Stimulated activated CD8-positive, alpha-beta memory T cell treated with anti-CD3 and anti-CD28 coated beads, Interleukin-4, amount 100 ng/mL, for 4 hours (primary cell): Measurements from ENCODE around the gene SASH3.
"Not testable (repeated sequence)": the region's sequence is repeated elsewhere in the genome, so short reads cannot be mapped to it uniquely, and the experiment has no call there.

Experiments
- DNase-seq, 2 donors: peaks; one replicate each; pipeline ENCODE4 v3.0.0-alpha.2; 2020; ENCODE audit warnings: low read depth in 2 of 2, low spot score in 1 of 2

Gene SASH3

GRCh38 chrX:129779747-129780146 is at the start of gene SASH3:
TSS of gene SASH3 (plus strand) at chrX:129779949. CDS start at chrX:129780098, 149 bp downstream.
- no peak for DNase-seq

GRCh38 chrX:129731228-129731627 is 48.5 kb upstream of the SASH3 start:
- no peak for DNase-seq

- DNase-seq: no peak
These were observed 46.9 kb upstream of the SASH3 start for GRCh38 chrX:129732857-129733256.

DNA sequence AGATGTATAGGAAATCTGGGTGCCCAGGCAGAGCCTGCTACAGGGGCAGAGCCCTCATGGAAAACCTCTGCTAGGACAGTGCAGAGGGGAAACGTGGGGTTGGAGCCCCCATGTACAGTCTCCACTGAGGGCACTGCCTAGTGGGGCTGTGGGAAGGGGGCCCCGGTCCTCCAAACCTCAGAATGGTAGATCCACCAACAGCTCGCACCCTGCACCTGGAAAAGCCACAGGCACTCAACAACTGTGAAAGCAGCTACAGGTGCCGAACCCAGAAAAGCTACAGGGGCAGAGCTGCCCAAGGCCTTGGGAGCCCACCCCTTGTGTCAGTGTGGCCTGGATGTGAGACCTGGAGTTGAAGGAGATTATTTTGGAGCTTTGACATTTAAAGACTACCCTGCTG is 46.4 kb upstream of the SASH3 start:
- DNase-seq: no peak

DNA sequence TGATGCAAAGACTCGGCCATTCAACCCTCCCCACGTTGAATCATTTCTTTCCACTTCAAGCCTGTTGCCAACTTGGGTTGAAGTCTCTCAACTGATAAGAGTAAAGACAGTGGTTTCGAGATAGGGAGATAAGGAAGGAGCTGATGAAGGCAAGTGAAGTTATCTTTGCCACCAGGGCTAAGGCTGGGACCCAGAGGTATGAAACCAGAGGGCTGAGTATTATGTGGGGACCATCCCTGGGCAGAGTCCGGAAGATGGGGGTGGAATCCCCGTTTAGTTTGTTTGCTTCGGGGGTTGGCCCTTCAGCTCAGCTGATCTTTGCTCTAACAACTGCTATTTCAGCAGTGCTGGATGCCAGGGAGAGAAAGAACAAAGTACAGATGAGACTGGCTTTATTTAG is 43.3 kb upstream of the SASH3 start:
- DNase-seq: no peak

DNA sequence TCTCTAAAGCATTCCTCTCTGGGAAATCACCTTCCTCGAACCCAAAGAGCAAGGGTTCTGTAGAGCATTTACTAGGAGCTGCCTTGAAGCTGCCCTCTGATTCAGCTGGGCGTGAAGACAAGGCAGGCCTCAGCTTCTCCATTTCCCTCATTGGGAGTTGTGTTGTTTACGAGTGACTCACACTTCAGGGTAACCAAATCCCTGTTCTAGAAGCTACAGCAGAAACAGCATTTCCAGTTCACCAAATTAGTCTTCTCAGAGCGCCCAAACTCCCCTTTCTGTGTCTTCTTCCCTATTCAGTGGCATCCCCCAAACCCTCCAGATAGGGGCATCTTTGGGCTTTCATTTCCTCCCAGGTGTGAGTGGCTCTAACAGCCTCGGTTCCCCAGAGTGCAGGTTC is 41.8 kb upstream of the SASH3 start:
- DNase-seq: no peak

DNA sequence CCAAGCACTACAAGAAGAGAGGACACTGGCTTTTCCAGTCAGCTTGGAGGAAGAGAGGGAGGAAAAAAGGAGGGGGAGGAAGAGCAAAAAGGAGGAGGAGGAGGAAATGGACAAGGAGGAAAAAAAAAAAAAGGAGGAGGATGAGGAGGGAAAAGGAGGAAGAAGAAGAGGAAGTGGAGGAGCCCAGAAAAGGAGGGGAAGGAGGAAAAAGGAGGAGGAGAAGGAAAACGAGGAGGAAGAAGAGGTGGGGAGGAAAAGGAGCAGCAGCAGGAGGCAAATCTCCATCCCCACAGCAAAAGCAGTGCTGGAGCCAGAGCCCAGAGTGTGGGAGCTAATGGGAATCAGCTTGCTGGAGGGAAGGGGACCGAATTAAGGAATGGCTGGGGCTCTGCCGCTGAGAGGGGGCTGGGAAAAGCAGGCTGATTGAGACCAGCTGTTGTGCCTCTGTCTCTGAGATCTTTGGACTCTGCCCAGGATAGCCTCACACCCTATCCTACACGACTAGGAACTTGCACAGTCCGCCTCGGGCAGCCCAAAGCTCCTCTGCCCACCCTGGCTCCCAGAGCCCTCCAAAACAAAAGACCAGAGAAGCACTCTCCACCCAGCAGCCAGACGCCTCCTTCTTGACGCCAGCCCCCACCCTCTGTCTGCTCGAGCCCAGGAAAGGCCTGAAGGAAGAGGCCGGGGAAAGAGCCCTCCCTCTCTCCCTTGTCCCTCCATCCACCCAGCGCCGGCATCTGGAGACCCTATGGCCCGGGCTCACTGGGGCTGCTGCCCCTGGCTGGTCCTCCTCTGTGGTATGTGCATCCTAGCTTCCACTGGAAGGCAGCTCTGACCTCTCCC is 41.1 kb upstream of the SASH3 start, which contains the start of gene XPNPEP2:
XPNPEP2 (plus strand) TSS at position 514 of the 843 bp plus-strand sequence; CDS start at position 749, 235 bp downstream.
- no peak for DNase-seq

- DNase-seq: no peak
These were observed 40.2 kb upstream of the SASH3 start for GRCh38 chrX:129739578-129739977.

DNA sequence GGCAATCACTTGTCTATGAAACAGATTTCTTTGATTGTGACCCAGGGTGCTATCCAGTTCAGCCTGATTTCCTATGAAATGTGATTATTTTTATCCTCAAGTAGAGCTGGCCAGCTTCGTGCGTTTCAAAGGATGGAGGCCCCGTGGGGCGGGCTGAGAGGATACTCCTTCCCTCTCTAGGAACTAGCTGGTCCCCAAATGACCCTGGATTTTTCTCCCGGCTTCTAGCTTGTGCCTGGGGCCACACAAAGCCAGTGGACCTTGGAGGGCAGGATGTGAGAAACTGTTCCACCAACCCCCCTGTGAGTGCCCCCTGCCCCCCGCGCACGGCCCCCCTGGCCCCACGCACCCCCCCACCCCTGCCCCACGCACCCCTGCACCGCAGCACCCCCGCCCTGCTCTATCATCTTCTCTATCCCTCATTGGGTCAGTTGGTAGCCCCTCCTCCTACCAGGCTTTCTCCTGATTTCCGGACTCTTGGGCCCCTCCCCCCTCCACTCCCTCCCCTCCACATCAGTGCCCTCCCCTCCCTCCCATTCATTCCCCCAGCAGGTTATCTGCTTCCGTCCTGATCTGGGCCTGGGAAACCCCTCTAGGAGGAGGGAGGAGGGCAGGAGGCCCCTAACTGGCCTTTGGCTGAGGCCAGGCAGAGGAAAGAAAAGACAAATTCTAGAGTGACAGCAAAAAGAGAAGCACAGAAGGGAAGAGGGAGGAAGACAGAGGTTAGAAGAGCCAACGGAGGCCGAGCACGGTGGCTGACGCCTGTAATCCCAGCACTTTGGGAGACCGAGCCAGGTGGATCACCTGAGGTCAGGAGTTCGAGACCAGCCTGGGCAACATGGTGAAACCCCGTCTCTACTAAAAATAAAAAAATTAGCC is 37.6 kb upstream of the SASH3 start:
- DNase-seq: no peak

GRCh38 chrX:129742759-129743152 is 37.0 kb upstream of the SASH3 start:
- not testable (repeated sequence) for DNase-seq

- DNase-seq: no peak
These were observed 35.9 kb upstream of the SASH3 start for GRCh38 chrX:129743821-129744220.

DNA sequence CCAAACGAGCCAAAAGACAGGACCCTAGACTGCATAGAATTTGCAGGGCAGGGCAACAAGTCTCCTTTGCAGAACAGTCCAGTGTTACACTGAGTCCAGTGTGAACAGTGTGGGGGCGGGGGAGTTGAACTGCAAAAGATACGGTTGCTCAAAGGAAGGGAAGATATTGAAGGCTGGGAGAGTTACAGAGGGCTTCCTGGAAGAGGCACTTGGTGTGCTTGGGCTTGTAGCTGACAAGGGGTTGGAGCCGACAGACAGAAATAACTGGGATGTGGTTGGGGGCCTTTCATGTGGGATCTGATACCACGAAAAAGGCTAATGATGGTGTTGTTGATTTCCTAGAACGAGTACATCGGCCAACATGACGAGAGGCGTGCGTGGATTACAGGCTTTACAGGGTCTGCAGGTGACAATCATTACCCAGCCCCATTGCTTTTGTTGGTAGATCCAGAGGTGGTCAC is 34.9 kb upstream of the SASH3 start:
- no peak for DNase-seq

DNA sequence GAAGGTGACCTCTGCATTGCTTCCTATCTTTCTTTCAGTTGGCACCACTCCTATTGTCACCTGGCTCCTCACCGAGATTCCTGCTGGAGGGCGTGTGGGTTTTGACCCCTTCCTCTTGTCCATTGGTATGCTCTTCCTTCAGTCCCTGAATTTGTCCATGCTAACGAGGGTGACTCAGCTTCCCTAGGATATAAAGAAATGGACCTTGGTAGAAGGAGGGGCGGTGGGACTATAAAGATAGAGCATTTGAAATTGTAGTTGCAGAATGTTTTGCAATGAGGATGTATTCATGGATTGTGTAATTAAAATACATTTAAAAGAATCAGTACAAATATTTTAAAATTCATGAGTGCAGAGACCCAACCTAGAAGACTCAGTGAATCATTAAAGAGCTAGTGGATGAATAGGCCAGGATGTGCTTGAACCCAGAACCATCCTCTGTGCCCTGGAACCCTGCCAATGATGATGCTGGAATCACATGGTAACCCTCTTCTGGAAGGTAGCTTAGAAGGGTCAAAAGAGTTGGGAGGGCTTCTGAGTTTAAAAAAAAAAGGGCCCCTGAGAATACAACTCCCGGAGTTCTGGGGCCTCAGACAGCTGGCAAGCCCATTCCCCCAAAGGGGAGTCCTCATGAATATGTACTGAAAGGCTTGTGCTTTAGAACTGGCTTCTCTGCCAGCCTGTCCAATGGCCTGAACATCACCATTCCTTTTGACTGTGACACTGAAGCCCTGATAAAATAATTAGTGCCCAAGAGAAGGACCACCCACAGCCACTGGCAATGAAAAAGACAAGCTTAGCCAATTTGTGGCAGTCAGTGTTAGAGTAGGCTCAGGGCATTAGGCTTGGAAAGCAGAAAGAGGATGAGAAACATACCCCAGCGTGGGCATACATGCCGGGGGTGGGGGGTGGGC is 32.9 kb upstream of the SASH3 start:
- no peak for DNase-seq

- no peak for DNase-seq
These were observed 32.2 kb upstream of the SASH3 start for GRCh38 chrX:129747533-129747932.

DNA sequence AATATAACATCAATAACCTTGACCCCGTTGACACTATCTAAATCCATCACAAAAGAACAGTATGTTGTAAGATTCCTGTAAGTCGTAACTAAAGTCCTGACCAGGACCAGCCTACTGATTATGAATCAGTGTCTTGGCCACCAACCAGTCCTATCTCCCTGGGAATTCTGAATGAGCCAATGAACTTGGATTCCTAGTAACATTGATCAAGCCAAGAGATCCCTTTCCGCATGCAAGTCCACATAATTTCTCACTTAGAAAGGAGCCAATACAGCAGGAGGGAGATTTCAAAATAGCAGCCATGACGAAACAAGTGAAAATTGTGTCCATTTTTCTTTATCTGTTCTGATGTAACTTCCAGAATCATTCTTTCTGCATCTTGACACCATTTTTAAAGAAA is 31.4 kb upstream of the SASH3 start:
- DNase-seq: no peak

DNA sequence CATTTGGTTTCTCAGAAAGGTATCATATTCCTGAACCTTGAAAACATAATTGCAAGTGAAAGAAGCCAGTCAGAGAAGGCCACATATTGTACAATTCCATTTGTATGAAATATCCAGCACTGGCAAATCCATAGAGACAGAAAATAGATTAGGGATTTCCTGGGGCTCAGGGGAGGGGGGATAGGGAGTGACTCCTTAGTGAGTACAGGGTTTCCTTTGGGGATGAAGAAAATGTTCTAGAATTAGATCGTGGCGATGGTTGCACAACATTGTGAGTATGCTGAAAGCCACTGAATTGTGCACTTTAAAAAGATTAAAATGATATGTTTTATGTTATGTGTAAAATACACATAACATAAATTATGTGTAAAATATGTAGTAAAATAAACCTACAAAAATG is 30.7 kb upstream of the SASH3 start:
- no peak for DNase-seq

GRCh38 chrX:129750971-129751370 is 28.8 kb upstream of the SASH3 start:
- no peak for DNase-seq

GRCh38 chrX:129754056-129755024 is 25.4 kb upstream of the SASH3 start:
- DNase-seq: no peak

DNA sequence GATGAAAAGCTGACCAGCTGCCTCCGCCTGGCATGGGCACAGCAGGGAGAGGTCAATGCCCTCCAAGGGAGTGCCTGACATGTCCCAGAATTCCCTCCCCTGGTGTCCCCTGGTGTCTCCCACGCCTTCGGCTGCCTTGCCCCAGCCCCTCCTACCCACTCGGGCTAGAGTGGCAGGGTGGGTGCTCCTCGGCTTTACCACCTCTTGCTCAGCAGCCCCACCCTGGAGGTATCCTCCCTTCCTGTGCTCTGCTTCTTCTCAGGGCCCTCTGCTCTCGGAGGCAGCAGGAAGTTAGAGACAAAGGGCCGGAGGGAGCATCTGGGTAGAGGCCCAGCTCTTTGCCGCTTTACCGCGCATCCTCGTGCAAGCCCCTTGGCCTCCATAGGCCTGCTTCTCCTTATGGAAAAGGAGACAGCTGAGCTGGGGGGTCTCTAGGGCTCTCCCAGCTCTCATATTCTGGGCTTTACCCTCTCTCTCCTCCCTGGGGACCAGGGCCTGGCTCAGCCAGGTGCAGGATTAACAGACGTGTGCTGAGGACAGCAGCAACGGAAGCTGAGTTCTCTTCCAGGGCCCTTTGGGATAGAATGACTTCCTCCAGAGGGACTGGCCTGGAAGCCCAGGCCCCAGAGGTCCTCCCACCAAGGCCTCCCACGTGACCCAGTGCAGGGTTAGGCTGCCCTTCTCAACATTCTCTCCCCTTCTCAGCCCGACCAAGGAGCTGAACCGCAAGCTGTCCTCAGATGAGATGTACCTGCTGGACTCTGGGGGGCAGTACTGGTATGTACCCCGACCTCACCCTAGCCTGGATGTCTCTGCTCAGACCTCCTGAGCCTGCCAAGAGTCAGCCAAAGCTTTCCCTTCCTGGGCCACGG is 23.7 kb upstream of the SASH3 start:
- DNase-seq: no peak
